Ureter (tissue), 1 donor: ENCODE measurements around the gene FAM83G. TPM values are rescaled to one million over a fixed set of nuclear protein-coding genes. Genes with fewer than 3 reads are reported as not detected.

Experiments used
- DNase-seq: peaks from one replicate; pipeline ENCODE4 v3.0.0-alpha.2; 2020; ENCODE audit warnings: low spot score
- total RNA-seq: library from RNA; stranded (reverse); gene quantifications from one replicate; pipeline ENCODE4 v1.2.4, GENCODE V29; 2023
- donor health status: DM: yes; HTN: yes; CAD: no.

FAM83G gene
- total RNA-seq, 1 donor from 2014 or later, result 8.3 TPM

- no peak for DNase-seq
These were observed 83.6 kb downstream of the FAM83G start for GRCh38 chr17:18920911-18921441.

- DNase-seq, result no peak
These were observed 84.6 kb downstream of the FAM83G start for GRCh38 chr17:18919963-18920362.

Other genes with a start within 250 kb of the FAM83G start
- 38.0 TPM for gene TVP23B, start 223.6 kb downstream of the FAM83G start, total RNA-seq
- gene PRPSAP2, start 146.6 kb downstream of the FAM83G start, total RNA-seq, result 40.7 TPM
- gene SLC5A10, start 52.6 kb downstream of the FAM83G start, total RNA-seq, result not detected
- gene GRAP, start 42.2 kb upstream of the FAM83G start, total RNA-seq, result 3.6 TPM
- gene GRAPL, start 122.8 kb upstream of the FAM83G start, total RNA-seq, result 2.3 TPM
- gene EPN2, start 232.6 kb upstream of the FAM83G start, total RNA-seq, result 63.9 TPM